ENCODE measurements around the gene NDUFAF5. TPM values are rescaled to one million over a fixed set of nuclear protein-coding genes. Genes with fewer than 3 reads are reported as not detected.
"Not testable (repeated sequence)": the region's sequence is repeated elsewhere in the genome, so short reads cannot be mapped to it uniquely, and the experiment has no call there.

Gene NDUFAF5
- total and polyA plus RNA-seq, 4 donors: 33.3 to 47.6 (median 40.0) TPM

GRCh38 chr20:13749811-13750210, 35.0 kb upstream of the NDUFAF5 start:
- WGBS (ENCODE audit: insufficient coverage): no CpG with 5 or more reads among the region's 3 CpGs

GRCh38 chr20:13753436-13754036, 31.3 kb upstream of the NDUFAF5 start:
- no peak for DNase-seq (ENCODE audit: low read depth in 4 of 6, low spot score in 6 of 6)
- 83% methylated on average over 1 of the region's 2 CpGs for WGBS (ENCODE audit: insufficient coverage)
- H3K27ac ChIP-seq (ENCODE audit: low read depth, low read length): no peak overlapping the region
- H3K9me3 ChIP-seq (ENCODE audit: control insufficient read depth, insufficient read depth, low read length): no peaks in the 10 kb centered on the region
- no peaks in the 10 kb centered on the region for H3K27me3 ChIP-seq (ENCODE audit: control insufficient read depth, insufficient read depth, low read length)
- no peaks in the 10 kb centered on the region for H3K4me1 ChIP-seq (ENCODE audit: control insufficient read depth, insufficient read depth, low read length)
- H3K36me3 ChIP-seq (ENCODE audit: control insufficient read depth, insufficient read depth, low read length): peaks cover 6% of the 10 kb centered on the region
- H3K4me3 ChIP-seq (ENCODE audit: low read depth, low read length): no peak overlapping the region

More at GRCh38 chr20:13749811-13750210, 35.0 kb upstream of the NDUFAF5 start:
- Histone ChIP-seq H3K4me1 (ENCODE audit: control insufficient read depth, insufficient read depth, low read length) (no peaks in the 10 kb centered on the region), H3K27me3 (ENCODE audit: control insufficient read depth, insufficient read depth, low read length) (no peaks in the 10 kb centered on the region), H3K9me3 (ENCODE audit: control insufficient read depth, insufficient read depth, low read length) (no peaks in the 10 kb centered on the region), H3K27ac (ENCODE audit: low read depth, low read length) (no peak overlapping the region), H3K4me3 (ENCODE audit: low read depth, low read length) (no peak overlapping the region), H3K36me3 (ENCODE audit: control insufficient read depth, insufficient read depth, low read length) (peaks cover 6% of the 10 kb centered on the region)
- no peak for DNase-seq (ENCODE audit: low read depth in 4 of 6, low spot score in 6 of 6)

- Histone ChIP-seq H3K4me1 (ENCODE audit: control insufficient read depth, insufficient read depth, low read length) (no peaks in the 10 kb centered on the region), H3K4me3 (ENCODE audit: low read depth, low read length) (no peak overlapping the region), H3K27me3 (ENCODE audit: control insufficient read depth, insufficient read depth, low read length) (no peaks in the 10 kb centered on the region), H3K36me3 (ENCODE audit: control insufficient read depth, insufficient read depth, low read length) (peaks cover 4% of the 10 kb centered on the region), H3K27ac (ENCODE audit: low read depth, low read length) (no peak overlapping the region), H3K9me3 (ENCODE audit: control insufficient read depth, insufficient read depth, low read length) (no peaks in the 10 kb centered on the region)
- no peak for DNase-seq (ENCODE audit: low read depth in 4 of 6, low spot score in 6 of 6)
- WGBS (ENCODE audit: insufficient coverage): no CpG with 5 or more reads among the region's 5 CpGs
These were observed 29.0 kb upstream of the NDUFAF5 start for GRCh38 chr20:13755809-13756208.

- DNase-seq (ENCODE audit: low read depth in 4 of 6, low spot score in 6 of 6): no peak
- Histone ChIP-seq H3K27me3 (ENCODE audit: control insufficient read depth, insufficient read depth, low read length) (no peaks in the 10 kb centered on the region), H3K4me3 (ENCODE audit: low read depth, low read length) (no peak overlapping the region), H3K9me3 (ENCODE audit: control insufficient read depth, insufficient read depth, low read length) (no peaks in the 10 kb centered on the region), H3K4me1 (ENCODE audit: control insufficient read depth, insufficient read depth, low read length) (no peaks in the 10 kb centered on the region), H3K36me3 (ENCODE audit: control insufficient read depth, insufficient read depth, low read length) (peaks cover 4% of the 10 kb centered on the region), H3K27ac (ENCODE audit: low read depth, low read length) (no peak overlapping the region)
- WGBS (ENCODE audit: insufficient coverage): 82% methylated on average over 1 of the region's 1 CpG
These were observed 28.3 kb upstream of the NDUFAF5 start for GRCh38 chr20:13756551-13756950.

GRCh38 chr20:13758884-13759283, 25.9 kb upstream of the NDUFAF5 start:
- Histone ChIP-seq H3K4me1 (ENCODE audit: control insufficient read depth, insufficient read depth, low read length) (no peaks in the 10 kb centered on the region), H3K4me3 (ENCODE audit: low read depth, low read length) (no peak overlapping the region), H3K9me3 (ENCODE audit: control insufficient read depth, insufficient read depth, low read length) (no peaks in the 10 kb centered on the region), H3K36me3 (ENCODE audit: control insufficient read depth, insufficient read depth, low read length) (peaks cover 4% of the 10 kb centered on the region), H3K27me3 (ENCODE audit: control insufficient read depth, insufficient read depth, low read length) (no peaks in the 10 kb centered on the region), H3K27ac (ENCODE audit: low read depth, low read length) (no peak overlapping the region)
- no peak for DNase-seq (ENCODE audit: low read depth in 4 of 6, low spot score in 6 of 6)
- WGBS (ENCODE audit: insufficient coverage): no CpG with 5 or more reads among the region's 1 CpG

GRCh38 chr20:13760451-13760946, 24.3 kb upstream of the NDUFAF5 start:
- not testable (repeated sequence) for H3K4me1 ChIP-seq (ENCODE audit: control insufficient read depth, insufficient read depth, low read length); H3K27ac ChIP-seq (ENCODE audit: low read depth, low read length); H3K4me3 ChIP-seq (ENCODE audit: low read depth, low read length); H3K36me3 ChIP-seq (ENCODE audit: control insufficient read depth, insufficient read depth, low read length); H3K9me3 ChIP-seq (ENCODE audit: control insufficient read depth, insufficient read depth, low read length); H3K27me3 ChIP-seq (ENCODE audit: control insufficient read depth, insufficient read depth, low read length); DNase-seq (ENCODE audit: low read depth in 4 of 6, low spot score in 6 of 6)
- 97% methylated on average over 6 of the region's 33 CpGs for WGBS (ENCODE audit: insufficient coverage)

- Histone ChIP-seq H3K36me3 (ENCODE audit: control insufficient read depth, insufficient read depth, low read length) (peaks cover 28% of the 10 kb centered on the region), H3K27me3 (ENCODE audit: control insufficient read depth, insufficient read depth, low read length) (no peaks in the 10 kb centered on the region), H3K9me3 (ENCODE audit: control insufficient read depth, insufficient read depth, low read length) (peaks cover 5% of the 10 kb centered on the region), H3K4me1 (ENCODE audit: control insufficient read depth, insufficient read depth, low read length) (no peaks in the 10 kb centered on the region), H3K4me3 (ENCODE audit: low read depth, low read length) (no peak overlapping the region), H3K27ac (ENCODE audit: low read depth, low read length) (no peak overlapping the region)
- no peak for DNase-seq (ENCODE audit: low read depth in 4 of 6, low spot score in 6 of 6)
These were observed 19.5 kb upstream of the NDUFAF5 start for GRCh38 chr20:13765299-13765698.

- peaks cover 28% of the 10 kb centered on the region for H3K36me3 ChIP-seq (ENCODE audit: control insufficient read depth, insufficient read depth, low read length)
- no peaks in the 10 kb centered on the region for H3K27me3 ChIP-seq (ENCODE audit: control insufficient read depth, insufficient read depth, low read length)
- no peak for DNase-seq (ENCODE audit: low read depth in 4 of 6, low spot score in 6 of 6)
- no peak overlapping the region for H3K4me3 ChIP-seq (ENCODE audit: low read depth, low read length)
- no peaks in the 10 kb centered on the region for H3K4me1 ChIP-seq (ENCODE audit: control insufficient read depth, insufficient read depth, low read length)
- no peak overlapping the region for H3K27ac ChIP-seq (ENCODE audit: low read depth, low read length)
- no CpG with 5 or more reads among the region's 1 CpG for WGBS (ENCODE audit: insufficient coverage)
- H3K9me3 ChIP-seq (ENCODE audit: control insufficient read depth, insufficient read depth, low read length): peaks cover 5% of the 10 kb centered on the region
These were observed 18.9 kb upstream of the NDUFAF5 start for GRCh38 chr20:13765868-13766416.

GRCh38 chr20:13770141-13770540, 14.7 kb upstream of the NDUFAF5 start:
- Histone ChIP-seq H3K27ac (ENCODE audit: low read depth, low read length) (no peak overlapping the region), H3K4me3 (ENCODE audit: low read depth, low read length) (no peak overlapping the region), H3K4me1 (ENCODE audit: control insufficient read depth, insufficient read depth, low read length) (no peaks in the 10 kb centered on the region), H3K27me3 (ENCODE audit: control insufficient read depth, insufficient read depth, low read length) (no peaks in the 10 kb centered on the region), H3K9me3 (ENCODE audit: control insufficient read depth, insufficient read depth, low read length) (peaks cover 5% of the 10 kb centered on the region), H3K36me3 (ENCODE audit: control insufficient read depth, insufficient read depth, low read length) (peaks cover 25% of the 10 kb centered on the region)
- DNase-seq (ENCODE audit: low read depth in 4 of 6, low spot score in 6 of 6): no peak
- WGBS (ENCODE audit: insufficient coverage): 90% methylated on average over 5 of the region's 5 CpGs

- no peaks in the 10 kb centered on the region for H3K27me3 ChIP-seq (ENCODE audit: control insufficient read depth, insufficient read depth, low read length)
- 83% methylated on average over 2 of the region's 4 CpGs for WGBS (ENCODE audit: insufficient coverage)
- H3K27ac ChIP-seq (ENCODE audit: low read depth, low read length): no peak overlapping the region
- H3K9me3 ChIP-seq (ENCODE audit: control insufficient read depth, insufficient read depth, low read length): no peaks in the 10 kb centered on the region
- no peaks in the 10 kb centered on the region for H3K4me1 ChIP-seq (ENCODE audit: control insufficient read depth, insufficient read depth, low read length)
- H3K4me3 ChIP-seq (ENCODE audit: low read depth, low read length): no peak overlapping the region
- DNase-seq (ENCODE audit: low read depth in 4 of 6, low spot score in 6 of 6): peak in 4 of 6 donors; percentile 7 to 70 (median 16)
- H3K36me3 ChIP-seq (ENCODE audit: control insufficient read depth, insufficient read depth, low read length): peaks cover 21% of the 10 kb centered on the region
These were observed 12.9 kb upstream of the NDUFAF5 start for GRCh38 chr20:13771853-13772453.
